ENCODE results near the gene HNF1A.

DNA sequence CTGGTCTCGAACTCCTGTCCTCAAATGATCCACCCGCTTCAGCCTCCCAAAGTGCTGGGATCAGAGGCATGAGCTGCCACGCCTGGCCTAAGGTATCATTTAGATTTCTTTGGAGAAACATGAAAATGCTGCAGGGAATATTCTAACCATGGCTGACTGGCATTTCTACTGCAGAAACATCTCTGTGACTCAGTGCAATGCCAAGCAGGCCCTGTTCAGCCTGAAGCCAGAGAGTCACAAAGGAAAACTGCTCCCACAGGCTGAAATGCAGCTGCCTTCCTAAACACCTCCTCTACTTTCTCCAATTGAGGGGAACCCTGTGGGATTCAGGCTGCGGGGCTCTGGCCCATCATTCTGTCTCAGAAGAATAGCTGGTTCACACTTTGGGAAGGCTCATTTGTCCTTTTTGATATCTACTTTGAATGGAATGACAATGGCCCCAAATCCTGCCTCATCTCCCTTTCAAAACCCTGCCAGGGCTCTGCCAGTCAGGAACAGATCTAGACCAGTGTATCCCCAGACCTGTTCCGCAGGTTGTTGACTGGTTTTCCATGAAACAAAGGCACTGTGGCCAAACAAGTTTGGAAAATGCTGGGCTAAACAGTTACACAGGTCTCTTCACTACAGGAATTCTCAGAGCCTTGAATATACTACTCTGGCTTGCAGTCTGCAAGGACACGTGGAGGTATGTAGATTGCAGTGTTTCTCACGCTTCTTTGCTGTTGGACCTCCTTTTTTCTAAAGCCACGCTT, 30.2 kb downstream of the HNF1A start:
- TF ChIP-seq, protein P1, sequence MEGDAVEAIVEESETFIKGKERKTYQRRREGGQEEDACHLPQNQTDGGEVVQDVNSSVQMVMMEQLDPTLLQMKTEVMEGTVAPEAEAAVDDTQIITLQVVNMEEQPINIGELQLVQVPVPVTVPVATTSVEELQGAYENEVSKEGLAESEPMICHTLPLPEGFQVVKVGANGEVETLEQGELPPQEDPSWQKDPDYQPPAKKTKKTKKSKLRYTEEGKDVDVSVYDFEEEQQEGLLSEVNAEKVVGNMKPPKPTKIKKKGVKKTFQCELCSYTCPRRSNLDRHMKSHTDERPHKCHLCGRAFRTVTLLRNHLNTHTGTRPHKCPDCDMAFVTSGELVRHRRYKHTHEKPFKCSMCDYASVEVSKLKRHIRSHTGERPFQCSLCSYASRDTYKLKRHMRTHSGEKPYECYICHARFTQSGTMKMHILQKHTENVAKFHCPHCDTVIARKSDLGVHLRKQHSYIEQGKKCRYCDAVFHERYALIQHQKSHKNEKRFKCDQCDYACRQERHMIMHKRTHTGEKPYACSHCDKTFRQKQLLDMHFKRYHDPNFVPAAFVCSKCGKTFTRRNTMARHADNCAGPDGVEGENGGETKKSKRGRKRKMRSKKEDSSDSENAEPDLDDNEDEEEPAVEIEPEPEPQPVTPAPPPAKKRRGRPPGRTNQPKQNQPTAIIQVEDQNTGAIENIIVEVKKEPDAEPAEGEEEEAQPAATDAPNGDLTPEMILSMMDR (IDR thresholded peaks at IDR 0.05): no peak
- TF ChIP-seq POLR2A (IDR thresholded peaks at IDR 0.05) (no peak), POLR2AphosphoS5 (IDR thresholded peaks at IDR 0.05) (no peak)

All from gastroesophageal sphincter (tissue), 3 donors.